ENCODE measurements around the gene CDT1.
"Not testable (repeated sequence)": the region's sequence is repeated elsewhere in the genome, so short reads cannot be mapped to it uniquely, and the experiment has no call there.

Gene CDT1

DNA sequence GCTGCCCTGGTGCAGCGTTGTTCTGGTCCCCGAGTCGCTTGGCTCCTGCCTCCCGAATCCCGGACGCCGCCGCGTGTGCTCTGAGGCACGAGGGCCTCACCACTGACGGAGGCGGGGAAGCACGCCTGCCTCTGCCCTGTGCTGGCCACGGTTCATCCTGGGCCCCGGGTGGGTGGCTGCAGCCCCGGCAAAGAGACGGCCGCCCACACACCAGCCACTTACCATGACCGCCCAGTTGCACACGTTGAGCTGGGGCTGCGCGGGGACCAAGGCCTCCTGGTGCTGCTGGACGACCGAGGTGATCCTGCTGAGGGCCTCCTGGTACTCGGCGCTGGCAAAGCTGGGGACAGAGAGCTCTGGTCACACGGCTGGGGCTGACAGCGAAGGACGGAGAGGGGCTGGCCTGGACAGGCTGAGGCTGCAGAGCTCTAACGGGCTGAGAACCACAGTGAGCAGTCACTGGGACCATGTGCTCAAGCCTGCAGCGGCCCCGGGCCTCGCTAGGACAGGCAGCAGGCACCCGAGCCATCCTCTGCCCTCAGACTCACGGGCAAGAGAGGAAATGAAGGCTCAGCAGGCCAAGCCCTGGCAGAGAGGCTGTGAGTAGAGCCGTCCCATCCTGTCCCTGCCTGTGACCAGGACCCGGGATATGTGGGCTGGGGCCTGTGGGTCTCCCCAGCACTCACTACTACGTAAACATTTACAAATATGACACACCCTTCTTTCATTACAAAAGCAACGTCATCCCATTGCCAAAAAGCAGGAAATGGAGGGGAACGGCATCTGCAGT lies 14.4 kb downstream of the CDT1 start:
- no peak for DNase-seq (ENCODE audit: low spot score)

DNA sequence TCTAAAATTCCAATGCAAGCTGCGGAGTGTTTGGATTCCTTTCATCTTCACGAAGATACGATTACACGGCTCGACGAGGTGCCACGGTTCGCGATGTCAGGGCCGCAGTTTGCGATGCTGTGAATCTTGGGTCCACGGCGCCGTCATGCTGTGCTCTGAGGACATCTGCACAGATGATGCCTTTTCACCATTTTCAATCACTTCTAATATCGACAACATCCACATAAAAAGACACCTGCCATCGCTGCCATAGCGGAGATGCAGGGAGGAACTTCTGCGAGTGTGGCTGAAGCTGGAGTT lies 14.9 kb downstream of the CDT1 start:
- no peak for DNase-seq (ENCODE audit: low spot score)

DNA sequence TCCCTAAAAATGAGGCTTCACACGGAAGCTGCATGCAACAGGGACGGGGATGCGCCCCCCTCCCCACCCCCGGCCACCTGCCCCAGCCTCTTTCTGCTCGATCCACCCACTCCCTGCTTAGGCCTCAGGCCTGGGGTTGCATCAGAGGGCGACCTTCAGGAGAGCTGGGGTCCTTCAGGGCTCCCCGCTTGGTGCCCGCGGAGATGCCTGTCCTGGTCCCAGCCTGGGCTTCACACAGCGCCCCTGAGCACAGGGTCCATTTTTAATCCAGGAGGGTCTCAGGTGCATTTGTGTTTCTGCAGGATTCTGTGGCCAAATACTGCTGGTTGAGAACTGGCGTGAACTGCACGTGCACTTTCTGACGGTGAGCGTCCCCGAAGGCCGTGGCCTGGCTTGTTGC lies 15.5 kb downstream of the CDT1 start:
- DNase-seq (ENCODE audit: low spot score): no peak

DNA sequence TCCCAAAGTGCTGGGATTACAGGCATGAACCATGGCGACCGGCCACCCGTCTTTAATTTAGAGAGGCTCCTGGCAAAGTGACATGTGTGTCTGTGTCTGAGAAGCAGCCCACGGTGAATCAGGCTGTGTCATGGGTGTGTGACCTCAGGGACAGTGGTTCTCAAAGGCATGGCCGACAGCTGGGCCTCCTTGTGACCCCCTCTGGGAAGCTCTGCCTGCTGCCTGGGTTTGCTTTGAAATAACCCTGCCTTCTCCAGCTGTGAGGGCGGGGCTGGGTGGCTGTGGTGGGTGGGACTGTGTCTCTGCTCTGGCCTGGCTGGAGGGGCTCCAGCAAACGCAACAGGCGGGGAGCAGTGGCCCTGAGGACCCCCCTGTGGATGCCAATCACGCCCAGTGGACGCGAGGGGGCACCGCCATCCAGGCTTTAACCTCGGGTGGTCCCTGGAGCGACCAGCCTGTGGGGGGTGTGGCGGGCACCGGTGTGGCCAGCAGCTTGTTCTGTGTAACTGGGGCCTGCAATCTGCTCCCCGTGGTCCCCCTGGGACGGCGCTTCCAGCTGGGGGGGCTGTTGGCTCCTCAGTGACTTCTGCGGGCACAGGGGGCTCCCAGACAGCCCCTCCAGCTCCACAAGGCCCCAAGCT lies 16.9 kb downstream of the CDT1 start:
- DNase-seq (ENCODE audit: low spot score): no peak

DNA sequence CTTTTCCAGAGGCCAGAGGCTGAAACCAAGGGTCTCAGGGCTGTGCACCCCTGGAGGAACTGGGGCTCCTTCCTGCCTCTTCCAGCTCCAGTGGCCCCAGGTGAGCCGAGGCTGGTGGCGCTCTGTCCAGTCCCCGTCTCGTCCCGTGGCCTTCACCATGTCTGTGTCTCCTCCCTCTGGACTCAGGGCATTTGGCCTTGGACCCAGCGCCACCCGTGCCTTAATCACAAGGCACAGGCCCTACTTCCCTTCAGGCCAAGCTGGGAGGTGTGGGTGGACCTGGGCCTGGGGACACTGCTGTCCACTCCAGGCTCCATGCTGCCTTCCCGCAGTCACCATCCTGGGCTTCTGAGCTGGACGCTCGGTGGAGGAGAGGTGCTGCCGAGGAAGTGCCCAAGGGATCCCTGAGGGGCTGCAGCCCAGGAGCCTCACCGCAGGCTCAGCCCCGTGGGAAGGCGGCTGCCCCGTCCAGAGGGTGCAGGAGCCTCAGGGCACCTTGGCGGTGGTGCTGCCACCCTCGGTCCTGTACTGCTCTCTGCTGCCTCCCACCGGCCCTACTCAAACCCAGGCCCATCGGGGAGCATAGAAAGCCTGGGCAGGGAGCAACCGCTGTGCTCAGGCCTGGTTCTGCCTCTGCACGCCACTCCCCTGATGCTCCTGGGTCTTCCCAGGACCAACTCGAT lies 17.7 kb downstream of the CDT1 start:
- DNase-seq (ENCODE audit: low spot score): no peak

DNA sequence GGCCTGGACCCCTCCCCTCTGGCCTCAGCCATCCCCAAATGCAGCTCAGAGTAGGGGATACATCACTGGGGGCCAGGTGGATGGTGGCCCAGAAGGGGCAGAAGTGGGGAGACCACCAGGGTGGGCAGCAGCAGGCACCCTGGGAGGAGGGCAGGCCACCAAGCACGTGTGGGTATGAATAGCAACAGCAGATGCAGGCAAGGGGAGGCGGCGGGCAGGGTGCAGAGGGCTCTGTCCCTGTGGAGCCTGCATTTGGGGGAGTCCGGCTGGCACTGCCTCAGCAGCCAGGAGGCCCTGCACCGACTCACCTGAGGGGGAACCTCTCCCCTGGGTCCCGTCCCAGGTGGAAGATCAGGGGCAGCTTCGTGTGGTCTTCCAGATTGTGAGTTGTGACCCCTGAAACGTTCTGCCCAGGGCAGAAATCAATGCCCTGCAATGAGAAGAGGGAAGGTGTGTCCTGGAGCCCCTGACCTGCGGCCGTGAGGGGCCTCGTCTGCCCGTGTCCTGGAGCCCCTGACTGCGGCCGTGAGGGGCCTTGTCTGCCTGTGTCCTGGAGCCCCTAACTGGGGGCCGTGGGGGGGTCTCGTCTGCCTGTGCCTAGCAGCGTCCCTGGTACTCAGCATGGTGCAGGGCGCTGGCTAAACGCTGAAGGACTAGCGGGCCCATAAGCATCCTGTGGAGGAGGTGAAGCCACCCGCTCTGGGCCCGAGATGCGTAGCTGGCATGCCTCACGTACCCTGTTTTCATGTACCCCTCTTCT lies 18.9 kb downstream of the CDT1 start:
- DNase-seq (ENCODE audit: low spot score): no peak

DNA sequence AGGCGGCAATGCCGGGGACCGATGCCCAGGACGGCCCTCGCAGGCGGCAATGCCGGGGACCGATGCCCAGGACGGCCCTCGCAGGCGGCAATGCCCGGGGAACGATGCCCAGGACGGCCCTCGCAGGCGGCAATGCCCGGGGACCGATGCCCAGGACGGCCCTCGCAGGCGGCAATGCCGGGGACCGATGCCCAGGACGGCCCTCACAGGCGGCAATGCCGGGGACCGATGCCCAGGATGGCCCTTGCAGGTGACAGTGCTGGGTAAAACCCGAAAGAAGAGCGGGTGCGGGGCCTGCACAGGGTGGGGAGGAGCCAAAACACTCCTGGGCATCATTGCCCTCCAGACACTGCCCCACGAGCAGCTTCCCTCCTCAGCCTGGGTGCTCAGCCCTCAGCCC lies 20.1 kb downstream of the CDT1 start:
- DNase-seq (ENCODE audit: low spot score): not testable (repeated sequence)

DNA sequence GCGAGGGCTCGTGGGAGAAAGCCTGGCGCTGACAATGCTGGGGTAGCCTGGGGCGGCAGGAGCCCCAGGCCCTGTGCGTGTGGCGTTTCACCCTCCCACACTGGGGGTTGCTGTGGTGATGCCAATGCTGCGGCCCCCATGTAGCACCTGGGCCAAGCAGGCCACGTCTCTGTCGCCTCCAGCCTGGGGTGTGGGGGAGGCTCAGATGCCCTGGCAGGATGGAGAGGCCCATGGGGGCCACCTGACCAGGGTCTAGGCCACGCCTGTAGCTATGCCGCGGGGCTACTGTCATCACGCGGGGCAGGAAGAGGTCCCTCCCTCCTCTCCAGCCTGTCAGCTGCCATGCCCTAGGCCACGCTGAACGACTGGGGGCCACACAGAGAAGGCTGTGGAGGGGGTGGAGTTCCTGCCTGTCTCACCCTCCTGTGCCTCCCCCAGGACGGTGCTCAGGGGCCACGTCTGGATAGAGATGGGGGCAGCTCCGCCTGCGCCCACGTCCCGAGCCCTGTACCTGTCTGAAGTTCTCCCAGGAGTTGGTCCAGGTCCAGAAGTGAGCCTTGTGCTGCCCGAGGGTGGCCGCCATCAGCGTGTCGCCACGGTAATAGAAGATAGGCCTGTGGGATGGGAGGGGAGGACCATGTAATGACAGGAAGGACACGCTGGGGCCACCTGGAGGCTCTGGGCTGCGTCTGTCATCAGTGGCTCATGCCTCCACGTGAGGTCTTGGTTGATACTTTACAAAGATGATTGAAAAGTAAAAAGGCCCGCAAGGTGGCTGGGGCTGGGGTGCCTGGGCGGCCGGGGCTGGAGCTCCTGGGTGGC lies 20.9 kb downstream of the CDT1 start:
- no peak for DNase-seq (ENCODE audit: low spot score)

DNA sequence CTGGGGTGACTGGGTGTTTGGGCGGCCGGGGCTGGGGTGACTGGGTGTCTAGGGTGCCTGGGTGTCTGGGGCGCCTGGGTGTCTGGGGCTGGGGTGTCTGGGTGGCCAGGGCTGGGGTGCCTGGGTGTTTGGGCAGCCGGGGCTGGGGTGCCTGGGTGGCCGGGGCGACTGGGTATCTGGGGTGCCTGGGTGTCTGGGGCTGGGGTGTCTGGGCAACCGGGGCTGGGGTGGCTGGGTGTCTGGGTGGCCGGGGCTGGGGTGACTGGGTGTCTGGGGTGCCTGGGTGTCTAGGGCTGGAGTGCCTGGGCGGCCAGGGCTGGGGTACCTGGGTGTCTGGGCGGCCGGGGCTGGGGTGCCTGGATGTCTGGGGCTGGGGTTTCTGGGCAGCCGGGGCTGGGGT lies 21.6 kb downstream of the CDT1 start:
- no peak for DNase-seq (ENCODE audit: low spot score)

DNA sequence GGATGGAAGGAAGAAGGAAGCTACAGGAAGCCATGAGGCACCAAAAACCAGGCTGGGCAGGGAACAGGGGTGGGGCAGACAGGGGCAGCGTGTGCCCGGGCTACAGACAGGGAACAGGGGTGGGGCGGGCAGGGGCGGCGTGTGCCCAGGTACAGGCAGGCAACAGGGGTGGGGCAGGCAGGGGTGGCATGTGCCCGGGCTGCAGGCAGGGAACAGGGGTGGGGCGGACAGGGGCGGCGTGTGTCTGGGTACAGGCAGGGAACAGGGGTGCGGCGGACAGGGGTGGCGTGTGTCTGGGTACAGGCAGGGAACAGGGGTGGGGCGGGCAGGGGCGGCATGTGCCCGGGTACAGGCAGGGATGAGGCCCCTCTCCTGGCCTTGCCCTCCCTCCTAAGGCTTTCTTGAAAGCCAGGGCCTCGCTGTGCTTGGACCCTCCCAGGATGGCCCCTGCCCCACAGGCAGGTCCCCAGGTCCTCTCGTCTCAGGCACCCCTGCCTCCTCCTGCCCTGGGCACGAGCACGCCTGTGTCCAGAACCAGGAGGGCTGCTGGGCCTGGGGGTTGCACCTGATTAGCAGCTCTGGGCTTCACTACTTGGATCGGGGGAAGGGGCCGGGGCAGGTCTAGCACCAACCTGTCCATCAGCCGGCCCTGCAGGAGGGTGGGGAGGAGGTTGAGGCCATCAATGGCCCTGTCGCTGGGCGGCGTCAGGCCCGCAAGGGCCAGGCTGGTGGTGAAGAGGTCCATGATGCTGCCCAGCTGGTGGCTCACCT lies 22.7 kb downstream of the CDT1 start:
- DNase-seq (ENCODE audit: low spot score): no peak

DNA sequence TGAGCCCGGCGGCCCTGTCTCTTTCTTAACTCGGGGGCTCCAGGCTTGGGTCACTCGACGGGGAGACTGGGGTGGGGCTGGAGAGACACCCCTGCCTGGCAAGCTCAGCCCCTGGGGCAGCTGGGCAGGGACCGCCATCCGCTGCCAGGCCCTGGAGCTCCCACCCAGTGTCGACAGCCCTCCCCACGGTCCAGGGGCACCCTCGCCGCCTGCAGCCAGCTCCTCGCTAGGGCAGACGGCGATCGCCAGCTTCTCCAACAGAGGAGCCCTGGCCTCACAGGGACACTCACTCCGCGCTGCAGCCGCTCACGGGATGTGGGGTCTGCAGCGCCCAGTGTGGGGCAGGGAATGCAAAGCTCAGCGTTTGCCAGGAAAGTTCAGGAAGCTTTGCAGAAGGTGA lies 24.1 kb downstream of the CDT1 start:
- no peak for DNase-seq (ENCODE audit: low spot score)

DNA sequence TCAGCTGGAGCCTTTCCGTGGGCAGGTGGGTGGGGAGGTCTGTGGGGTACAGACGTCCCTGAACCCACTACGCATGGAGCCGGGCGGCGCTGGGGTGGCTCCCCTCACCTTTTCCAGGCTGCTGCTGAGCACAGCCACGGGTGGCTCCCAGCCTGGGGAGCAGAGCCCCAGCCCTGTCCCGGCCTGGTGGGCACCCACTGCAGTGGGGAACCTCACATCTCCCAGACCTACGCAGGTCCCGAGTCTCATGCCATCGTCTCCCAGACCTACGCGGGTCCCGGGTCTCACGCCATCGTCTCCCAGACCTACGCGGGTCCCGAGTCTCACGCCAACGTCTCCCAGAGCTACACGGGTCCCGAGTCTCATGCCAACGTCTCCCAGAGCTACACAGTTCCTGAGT lies 25.1 kb downstream of the CDT1 start:
- DNase-seq (ENCODE audit: low spot score): no peak

DNA sequence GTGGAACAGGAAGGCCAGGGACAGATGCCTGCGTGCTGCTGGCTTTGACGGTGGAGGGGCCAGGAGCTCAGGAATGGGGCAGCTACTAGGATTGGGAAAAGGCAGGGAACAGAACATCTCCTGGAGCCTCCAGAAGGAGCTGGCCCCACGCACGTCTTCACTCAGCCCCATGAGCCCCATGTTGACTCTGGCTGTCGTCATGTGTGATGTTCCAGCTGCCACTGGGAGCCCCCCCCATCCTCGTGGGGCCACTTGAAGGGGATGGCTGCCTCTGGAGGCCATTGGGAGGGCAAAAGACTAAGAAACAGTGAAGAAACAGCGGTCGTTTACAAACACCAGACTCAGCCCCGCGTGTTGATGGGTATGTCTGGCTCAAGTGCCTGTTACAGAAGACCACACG lies 26.7 kb downstream of the CDT1 start:
- no peak for DNase-seq (ENCODE audit: low spot score)

DNA sequence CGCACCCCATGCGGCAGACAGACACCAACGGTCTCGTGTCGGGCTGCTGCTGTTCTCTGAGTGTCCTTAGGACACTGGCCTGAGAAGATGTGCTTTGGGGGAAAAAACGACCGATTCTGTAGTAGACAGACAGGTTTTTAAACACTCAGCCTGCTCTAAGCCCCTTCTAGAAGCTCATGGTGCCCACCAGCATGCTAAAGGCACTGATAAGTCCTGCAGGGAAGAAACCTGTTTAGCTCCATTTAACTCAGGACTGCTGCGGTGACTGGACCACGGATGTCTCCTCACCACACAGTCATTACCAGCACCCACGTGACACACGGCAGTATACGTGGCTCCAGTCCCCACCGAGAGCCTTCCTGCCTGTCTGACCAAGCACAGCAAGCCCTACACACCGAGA lies 27.2 kb downstream of the CDT1 start:
- no peak for DNase-seq (ENCODE audit: low spot score)

DNA sequence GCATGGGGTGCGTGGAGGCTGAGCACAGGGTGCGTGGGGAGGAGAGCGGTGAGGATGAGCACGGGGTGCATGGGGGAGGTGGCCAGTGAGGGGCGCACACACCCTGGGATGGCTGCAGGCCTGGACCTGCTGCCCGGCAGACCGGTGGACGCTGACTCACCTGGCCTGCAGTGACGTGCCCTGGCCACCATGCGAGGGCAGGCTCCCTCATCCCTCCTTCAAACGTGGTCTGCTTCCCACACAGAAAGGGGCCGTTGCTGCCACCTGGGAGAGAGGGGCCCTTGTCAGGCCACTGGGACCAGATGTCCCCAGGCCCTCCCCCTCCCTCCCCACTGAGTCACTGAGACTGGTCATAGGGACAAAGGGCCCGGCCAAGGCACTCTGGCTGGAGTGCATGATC lies 28.2 kb downstream of the CDT1 start:
- DNase-seq (ENCODE audit: low spot score): no peak

DNA sequence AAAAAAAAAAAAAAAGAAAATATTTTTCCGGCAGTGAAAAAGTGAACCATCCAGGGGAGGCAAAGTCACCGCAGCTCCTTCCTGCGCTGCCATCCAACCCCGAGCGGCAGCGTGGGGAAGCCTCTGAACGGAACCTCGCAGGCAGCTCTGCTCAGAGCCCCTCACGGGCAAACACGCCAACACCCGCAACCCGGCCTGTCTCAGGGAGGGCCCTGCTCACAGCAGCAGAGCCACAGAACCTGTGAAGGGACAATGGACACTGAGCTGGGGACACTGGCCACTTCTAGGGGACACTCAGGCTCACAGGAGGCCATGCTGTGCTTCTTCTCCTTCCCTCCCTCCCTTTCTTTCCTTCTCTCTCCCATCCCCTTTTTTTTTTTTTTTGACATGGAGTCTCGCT lies 29.5 kb downstream of the CDT1 start:
- DNase-seq (ENCODE audit: low spot score): no peak

DNA sequence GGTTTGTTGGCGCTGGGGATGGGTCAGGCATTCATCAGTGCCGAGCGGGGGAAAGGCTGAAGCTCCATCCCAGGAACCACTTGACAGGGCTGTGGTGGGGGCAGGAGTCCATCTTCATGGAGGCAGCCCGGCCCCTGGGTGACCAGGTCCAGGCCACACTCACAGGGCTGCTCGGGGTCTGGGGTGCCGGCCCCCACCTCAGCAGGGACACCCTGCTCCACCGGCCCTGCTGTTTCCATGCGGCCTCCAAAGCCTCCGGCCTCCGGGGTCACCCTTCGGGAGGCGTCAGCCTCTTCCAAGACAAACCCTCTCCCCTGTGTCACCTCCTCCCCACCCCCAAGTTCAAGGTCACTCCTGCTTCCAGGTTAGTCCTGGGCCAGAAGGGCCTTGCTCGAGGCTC lies 31.1 kb downstream of the CDT1 start:
- DNase-seq (ENCODE audit: low spot score): no peak

DNA sequence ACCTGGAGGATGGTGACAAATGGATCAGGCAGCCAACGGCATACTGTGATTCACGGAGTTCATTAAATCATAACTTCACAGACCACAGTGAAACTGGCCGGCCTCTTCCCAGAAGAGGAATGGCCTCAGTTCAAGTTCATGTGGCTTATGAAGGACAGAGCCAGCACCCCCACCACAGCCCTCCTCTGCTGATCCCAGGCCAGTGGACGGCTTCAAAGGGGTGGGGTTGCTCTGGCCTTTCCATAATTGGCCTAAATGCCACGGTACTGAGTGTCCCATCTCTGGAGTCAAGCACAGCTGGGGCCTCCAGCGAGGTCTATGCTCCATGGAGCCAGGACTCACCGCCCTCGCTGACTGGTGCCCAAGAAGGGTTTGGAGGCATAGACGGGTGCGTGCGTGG lies 31.8 kb downstream of the CDT1 start:
- no peak for DNase-seq (ENCODE audit: low spot score)

DNA sequence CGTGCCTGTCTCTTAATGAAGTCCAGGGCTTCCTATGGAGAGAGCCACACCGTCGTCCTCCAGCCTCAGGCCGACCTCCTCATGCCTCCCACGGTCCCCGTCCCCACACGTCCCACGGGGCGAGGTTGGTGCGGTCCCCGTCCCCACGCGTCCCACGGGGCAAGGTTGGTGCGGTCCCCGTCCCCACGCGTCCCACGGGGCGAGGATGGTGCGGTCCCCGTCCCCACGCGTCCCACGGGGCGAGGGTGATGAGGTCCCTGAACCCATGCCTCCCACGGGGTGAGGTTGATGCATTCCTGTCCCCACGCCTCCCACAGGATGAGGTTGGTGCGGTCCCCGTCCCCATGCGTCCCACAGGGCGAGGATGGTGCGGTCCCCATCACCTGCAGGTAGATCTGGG lies 32.2 kb downstream of the CDT1 start:
- DNase-seq (ENCODE audit: low spot score): no peak

DNA sequence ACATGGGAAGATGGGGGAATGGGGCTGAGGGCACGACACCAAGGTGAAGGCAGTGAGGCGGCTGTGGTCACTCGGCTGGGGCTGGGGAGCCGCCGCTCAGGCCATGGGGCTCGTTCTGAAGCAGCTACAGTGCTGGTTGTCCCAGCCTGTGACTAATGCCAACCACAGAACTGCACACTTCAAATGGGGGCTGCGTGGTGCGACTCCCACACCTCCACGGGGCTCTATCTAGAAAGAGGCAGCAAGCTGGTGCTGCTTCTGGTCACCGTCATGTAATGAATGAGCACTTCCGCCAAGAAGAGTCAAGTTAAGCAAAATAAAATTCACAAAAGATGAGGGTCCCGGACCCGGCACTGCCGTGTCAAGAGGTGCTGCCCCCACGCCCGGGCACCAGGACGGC lies 33.2 kb downstream of the CDT1 start:
- DNase-seq (ENCODE audit: low spot score): no peak

DNA sequence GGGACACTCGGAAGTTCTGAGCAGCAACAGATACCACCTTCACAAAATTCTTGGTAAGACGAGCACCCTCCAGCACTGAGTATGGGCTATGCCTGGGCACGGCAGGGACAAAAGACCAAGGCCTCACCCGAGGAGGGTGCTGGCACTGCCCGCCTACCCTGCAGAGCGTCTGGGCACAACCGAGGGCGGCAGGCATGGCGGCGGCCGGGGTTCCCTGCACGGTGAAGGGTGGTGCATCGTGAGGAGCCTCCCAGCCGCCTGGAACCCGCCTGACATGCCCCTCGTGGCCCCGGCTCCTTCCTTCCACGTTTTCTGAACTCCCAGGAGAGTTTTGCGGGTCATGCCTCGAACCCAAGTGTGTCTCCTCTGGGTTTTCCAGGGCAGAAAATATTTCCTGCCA lies 34.2 kb downstream of the CDT1 start:
- no peak for DNase-seq (ENCODE audit: low spot score)
